GM06990 (cell line): ENCODE results near the gene C14orf132.

Source experiments
- DNase-seq: peaks from one replicate; pipeline ENCODE4 v3.0.0-alpha.2; 2011; ENCODE audit not compliant: insufficient read length; ENCODE audit errors: extremely low read depth
- H3K27me3 ChIP-seq: replicated peaks from 2 replicates; pipeline ENCODE4 v1.6.0; 2011; ENCODE audit warnings: low read length; ENCODE audit not compliant: control insufficient read depth, insufficient read depth
- H3K36me3 ChIP-seq: 2 replicates; pipeline ENCODE4 v1.5.1; 2011; ENCODE audit warnings: low read length; ENCODE audit not compliant: control insufficient read depth, insufficient read depth
- H3K4me3 ChIP-seq: replicated peaks from 2 replicates; pipeline ENCODE4 v1.5.1; 2011; ENCODE audit warnings: low read depth, mild to moderate bottlenecking, control low read depth, low read length
- TF ChIP-seq, protein P1 (sequence below): IDR thresholded peaks from 2 replicates; pipeline ENCODE4 v1.5.1; 2011; ENCODE audit warnings: low read length, control low read depth, mild to moderate bottlenecking, inconsistent platforms; ENCODE audit not compliant: insufficient read depth, poor library complexity, severe bottlenecking

The C14orf132 gene

DNA sequence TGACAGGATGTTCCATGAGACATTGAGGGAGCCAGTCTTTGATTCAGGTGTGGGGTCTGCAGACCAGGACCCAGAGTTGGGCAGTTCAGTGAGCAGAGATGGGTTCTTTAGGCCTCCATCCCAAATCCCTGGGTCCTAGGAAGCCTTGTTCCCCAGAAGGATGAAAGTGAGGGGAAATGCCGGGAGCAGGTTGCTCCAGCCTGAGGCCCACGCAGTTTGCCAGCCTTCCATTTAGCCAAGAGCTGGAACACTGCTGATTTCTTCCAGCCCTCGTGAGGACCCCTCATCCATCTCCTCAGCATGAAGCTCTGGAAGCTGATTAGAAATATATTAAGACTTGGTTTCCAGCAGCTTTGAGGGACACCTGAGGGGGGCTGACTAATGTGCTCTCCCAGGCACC lies 12.1 kb downstream of the C14orf132 start:
- no peaks in the 10 kb centered on the region; the same call in 1 of the 2 replicates for H3K27me3 ChIP-seq
- H3K36me3 ChIP-seq = no peaks in the 10 kb centered on the region
- no peak overlapping the region for H3K4me3 ChIP-seq
- DNase-seq = no peak
- TF ChIP-seq, protein P1, sequence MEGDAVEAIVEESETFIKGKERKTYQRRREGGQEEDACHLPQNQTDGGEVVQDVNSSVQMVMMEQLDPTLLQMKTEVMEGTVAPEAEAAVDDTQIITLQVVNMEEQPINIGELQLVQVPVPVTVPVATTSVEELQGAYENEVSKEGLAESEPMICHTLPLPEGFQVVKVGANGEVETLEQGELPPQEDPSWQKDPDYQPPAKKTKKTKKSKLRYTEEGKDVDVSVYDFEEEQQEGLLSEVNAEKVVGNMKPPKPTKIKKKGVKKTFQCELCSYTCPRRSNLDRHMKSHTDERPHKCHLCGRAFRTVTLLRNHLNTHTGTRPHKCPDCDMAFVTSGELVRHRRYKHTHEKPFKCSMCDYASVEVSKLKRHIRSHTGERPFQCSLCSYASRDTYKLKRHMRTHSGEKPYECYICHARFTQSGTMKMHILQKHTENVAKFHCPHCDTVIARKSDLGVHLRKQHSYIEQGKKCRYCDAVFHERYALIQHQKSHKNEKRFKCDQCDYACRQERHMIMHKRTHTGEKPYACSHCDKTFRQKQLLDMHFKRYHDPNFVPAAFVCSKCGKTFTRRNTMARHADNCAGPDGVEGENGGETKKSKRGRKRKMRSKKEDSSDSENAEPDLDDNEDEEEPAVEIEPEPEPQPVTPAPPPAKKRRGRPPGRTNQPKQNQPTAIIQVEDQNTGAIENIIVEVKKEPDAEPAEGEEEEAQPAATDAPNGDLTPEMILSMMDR = no peak

- no peak for DNase-seq
These were observed 12.7 kb downstream of the C14orf132 start for GRCh38 chr14:96051642-96052540.

DNA sequence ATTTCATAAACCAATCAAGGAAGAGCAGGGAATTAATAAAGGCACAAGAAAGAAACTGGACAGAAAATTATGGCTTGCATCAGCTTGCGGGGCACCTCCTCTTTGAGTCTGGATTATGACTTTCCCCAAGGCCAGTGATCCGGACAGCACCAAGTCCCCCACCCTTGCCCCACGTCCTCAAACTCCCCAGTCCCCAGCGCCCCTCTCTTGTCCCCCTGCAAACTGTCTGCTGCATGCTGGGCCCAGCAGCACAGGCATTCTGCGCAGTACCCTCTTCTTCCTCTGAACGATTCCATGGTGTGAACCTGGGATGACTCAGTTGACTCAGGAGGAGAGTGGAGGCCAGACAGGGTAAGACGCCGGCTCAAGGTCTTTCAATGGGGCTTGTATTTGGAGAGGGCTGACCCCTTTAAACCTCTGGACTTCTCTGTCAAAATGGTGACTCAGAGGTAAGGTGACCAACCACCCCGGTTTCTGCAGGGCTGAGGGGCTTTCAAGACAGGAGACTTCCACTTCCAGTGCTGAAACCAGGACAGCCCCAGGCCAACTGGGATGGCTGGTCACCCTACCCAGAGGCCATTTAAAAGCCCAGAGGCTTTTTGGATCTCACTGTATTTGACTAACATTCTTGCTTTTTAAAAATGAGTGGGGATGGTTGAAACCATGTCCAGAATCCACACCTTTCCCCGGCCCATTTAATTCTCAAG lies 13.5 kb downstream of the C14orf132 start:
- Histone ChIP-seq H3K4me3 (no peak overlapping the region), H3K27me3 (no peaks in the 10 kb centered on the region; the same call in 1 of the 2 replicates), H3K36me3 (no peaks in the 10 kb centered on the region)
- DNase-seq = no peak
- TF ChIP-seq, protein P1 = no peak

More at GRCh38 chr14:96051642-96052540, 12.7 kb downstream of the C14orf132 start:
- no peaks in the 10 kb centered on the region; the same call in 1 of the 2 replicates for H3K27me3 ChIP-seq
- TF ChIP-seq, protein P1 = peak; percentile 76
- H3K4me3 ChIP-seq = no peak overlapping the region
- H3K36me3 ChIP-seq = no peaks in the 10 kb centered on the region

GRCh38 chr14:96053248-96053599 lies 14.1 kb downstream of the C14orf132 start:
- TF ChIP-seq, protein P1 = no peak
- no peak for DNase-seq
- no peaks in the 10 kb centered on the region for H3K36me3 ChIP-seq
- H3K4me3 ChIP-seq = no peak overlapping the region
- no peaks in the 10 kb centered on the region; the same call in 1 of the 2 replicates for H3K27me3 ChIP-seq

- TF ChIP-seq, protein P1 = no peak
- Histone ChIP-seq H3K27me3 (no peaks in the 10 kb centered on the region; the same call in 1 of the 2 replicates), H3K36me3 (no peaks in the 10 kb centered on the region), H3K4me3 (no peak overlapping the region)
- no peak for DNase-seq
These were observed 14.6 kb downstream of the C14orf132 start for GRCh38 chr14:96053600-96054381.
